HUES64 (cell line): ENCODE results near the gene GRIN1. TPM values are rescaled to one million over a fixed set of nuclear protein-coding genes. Genes with fewer than 3 reads are reported as not detected.

Source experiments
- H3K27ac ChIP-seq: 2 replicates; pipeline ENCODE4 v1.7.0; 2013; ENCODE audit warnings: low read depth, low read length, inconsistent platforms
- H3K27me3 ChIP-seq: 2 replicates; pipeline ENCODE4 v1.6.1; 2013; ENCODE audit warnings: mild to moderate bottlenecking, low read length; ENCODE audit not compliant: insufficient read depth
- H3K36me3 ChIP-seq: 2 replicates; pipeline ENCODE4 v1.6.1; 2013; ENCODE audit warnings: mild to moderate bottlenecking, low read length; ENCODE audit not compliant: insufficient read depth
- H3K4me1 ChIP-seq: 2 replicates; pipeline ENCODE4 v1.6.1; 2013; ENCODE audit warnings: mild to moderate bottlenecking, low read length, moderate library complexity; ENCODE audit not compliant: insufficient read depth
- H3K4me3 ChIP-seq: 2 replicates; pipeline ENCODE4 v1.5.1; 2013; ENCODE audit warnings: mild to moderate bottlenecking, low read length, moderate library complexity
- H3K9ac ChIP-seq: 2 replicates; pipeline ENCODE4 v1.6.1; 2013; ENCODE audit warnings: mild to moderate bottlenecking, low read depth, low read length
- H3K9me3 ChIP-seq: 2 replicates; pipeline ENCODE4 v1.6.1; 2013; ENCODE audit warnings: low read depth, low read length; ENCODE audit not compliant: insufficient read depth
- WGBS: fragments of 150-250, 120-280 bp; methylation state at CpG from one replicate; pipeline ENCODE4 v1.1.7; 2013; ENCODE audit warnings: missing lambda C conversion rate; 5-methylcytosine and 5-hydroxymethylcytosine counted together
- polyA plus RNA-seq, 2 experiments: library from polyadenylated mRNA; stranded (reverse); fragments of 50-300 nt; gene quantifications; one replicate each; pipeline ENCODE4 v1.2.3, GENCODE V29; 2013

Gene GRIN1
- polyA plus RNA-seq (2013, experiment 1 of 2) = 0.55 TPM
- 0.51 TPM for polyA plus RNA-seq (2013, experiment 2 of 2)

DNA sequence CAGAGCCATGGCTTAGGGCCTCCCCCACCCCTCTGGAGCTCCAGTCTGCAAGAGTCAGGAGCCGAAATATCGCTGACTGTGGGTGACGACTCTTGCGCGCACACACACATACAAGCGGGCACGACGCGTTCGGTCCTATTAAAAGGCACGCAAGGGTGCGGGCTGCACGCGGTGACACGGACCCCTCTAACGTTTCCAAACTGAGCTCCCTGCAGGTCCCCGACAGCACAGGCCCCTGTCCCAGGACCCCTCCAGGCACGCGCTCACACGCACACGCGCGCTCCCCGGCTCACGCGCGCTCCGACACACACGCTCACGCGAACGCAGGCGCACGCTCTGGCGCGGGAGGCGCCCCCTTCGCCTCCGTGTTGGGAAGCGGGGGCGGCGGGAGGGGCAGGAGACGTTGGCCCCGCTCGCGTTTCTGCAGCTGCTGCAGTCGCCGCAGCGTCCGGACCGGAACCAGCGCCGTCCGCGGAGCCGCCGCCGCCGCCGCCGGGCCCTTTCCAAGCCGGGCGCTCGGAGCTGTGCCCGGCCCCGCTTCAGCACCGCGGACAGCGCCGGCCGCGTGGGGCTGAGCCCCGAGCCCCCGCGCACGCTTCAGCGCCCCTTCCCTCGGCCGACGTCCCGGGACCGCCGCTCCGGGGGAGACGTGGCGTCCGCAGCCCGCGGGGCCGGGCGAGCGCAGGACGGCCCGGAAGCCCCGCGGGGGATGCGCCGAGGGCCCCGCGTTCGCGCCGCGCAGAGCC is at the start of gene GRIN1:
TSS of gene GRIN1 (plus strand) at position 433 of the 746 bp plus-strand sequence. CDS start 333 bp downstream, outside the sequence.
- 11% methylated on average over 104 of the region's 104 CpGs for WGBS
- Histone ChIP-seq H3K4me1 (no peaks in the 10 kb centered on the region), H3K36me3 (no peaks in the 10 kb centered on the region), H3K9me3 (no peaks in the 10 kb centered on the region), H3K27me3 (peaks cover 87% of the 10 kb centered on the region), H3K27ac (no peak within 1 kb of the TSS), H3K9ac (no peak within 1 kb of the TSS), H3K4me3 (peak within 1 kb of the TSS; percentile 28; the same call in 1 of the 2 replicates)

DNA sequence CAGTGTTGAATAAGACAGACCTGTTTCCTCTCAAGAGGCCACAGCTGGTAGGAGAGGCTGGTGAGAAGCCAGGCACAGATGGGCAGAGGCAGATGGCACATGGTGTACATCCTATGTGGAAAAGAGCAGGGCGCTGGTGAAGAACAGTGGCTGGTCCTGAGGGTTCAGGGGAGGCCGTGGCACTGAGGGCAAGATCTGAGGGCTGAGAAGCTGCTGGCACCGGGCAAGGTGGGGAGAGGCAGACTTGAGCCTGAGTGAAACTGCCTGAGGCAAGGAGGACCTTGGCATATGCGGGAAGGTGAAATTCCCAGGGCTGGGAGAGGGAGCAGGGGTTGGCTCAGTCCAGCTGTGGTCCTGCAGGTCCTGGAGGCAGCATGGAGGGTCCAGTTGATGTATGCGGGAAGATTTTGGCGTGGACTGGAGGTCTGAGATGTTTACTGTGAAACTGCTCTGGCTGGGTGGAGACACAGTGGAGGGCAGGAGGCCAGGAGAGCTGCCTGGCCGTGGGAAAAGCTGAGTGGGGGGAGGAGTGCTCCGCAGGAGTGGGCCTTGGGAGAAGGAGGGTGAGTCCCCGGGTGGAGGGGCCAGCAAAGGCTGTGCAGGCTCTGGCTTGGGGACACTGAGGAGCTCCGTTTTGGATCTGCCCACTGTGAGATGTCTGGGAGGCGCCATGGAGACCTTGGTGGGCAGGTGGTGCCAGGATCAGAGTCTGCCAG is 49.6 kb upstream of the GRIN1 start:
- H3K36me3 ChIP-seq = peaks cover 29% of the 10 kb centered on the region
- H3K9ac ChIP-seq = no peak overlapping the region
- peaks cover 7% of the 10 kb centered on the region for H3K4me1 ChIP-seq
- H3K27me3 ChIP-seq = peaks cover 5% of the 10 kb centered on the region
- H3K9me3 ChIP-seq = no peaks in the 10 kb centered on the region
- WGBS = 90% methylated on average over 11 of the region's 11 CpGs
- no peak overlapping the region for H3K4me3 ChIP-seq
- H3K27ac ChIP-seq = no peak overlapping the region

DNA sequence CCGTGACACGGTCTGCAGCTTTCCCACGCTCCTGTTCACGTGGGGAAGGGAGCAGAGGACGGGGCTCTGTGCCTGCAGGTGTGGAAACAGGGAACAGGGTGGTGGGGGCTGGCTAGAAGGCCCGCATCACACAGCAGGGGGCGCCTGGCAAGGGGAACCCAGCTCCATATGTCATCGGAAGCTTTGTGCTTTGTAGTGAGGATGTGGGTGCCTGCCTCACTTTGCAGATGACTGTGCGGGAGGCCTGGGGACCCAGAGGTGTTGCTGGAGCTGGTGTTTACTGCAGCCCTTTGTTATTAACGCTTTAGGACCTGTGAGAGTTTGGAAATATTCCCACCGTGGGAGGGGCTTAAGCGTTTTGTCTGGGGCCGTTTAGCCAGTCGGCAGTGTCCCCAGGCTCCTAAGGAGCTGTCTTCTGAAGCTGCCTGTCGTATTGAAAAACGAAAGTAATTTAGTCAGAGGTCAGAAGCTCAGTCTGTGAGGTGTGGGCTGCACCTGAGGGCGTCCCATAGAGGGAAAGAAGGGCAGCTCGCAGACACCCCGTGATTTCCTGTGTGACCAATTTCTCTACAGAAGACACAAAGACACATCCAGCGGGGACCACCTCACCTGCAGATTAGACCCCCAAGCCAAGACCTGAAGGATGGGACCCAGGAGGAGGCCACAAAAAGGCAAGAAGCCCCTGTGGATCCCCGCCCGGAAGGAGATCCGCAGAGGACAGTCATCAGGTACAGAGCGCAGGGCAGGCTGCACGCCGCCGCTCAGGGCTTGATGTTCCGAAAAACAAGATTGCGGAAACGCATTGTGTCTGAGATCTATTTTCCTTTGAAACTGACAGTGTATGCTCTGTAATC is 43.1 kb upstream of the GRIN1 start:
- no peak overlapping the region for H3K27ac ChIP-seq
- no peak overlapping the region for H3K4me3 ChIP-seq
- H3K36me3 ChIP-seq = peaks cover 56% of the 10 kb centered on the region

DNA sequence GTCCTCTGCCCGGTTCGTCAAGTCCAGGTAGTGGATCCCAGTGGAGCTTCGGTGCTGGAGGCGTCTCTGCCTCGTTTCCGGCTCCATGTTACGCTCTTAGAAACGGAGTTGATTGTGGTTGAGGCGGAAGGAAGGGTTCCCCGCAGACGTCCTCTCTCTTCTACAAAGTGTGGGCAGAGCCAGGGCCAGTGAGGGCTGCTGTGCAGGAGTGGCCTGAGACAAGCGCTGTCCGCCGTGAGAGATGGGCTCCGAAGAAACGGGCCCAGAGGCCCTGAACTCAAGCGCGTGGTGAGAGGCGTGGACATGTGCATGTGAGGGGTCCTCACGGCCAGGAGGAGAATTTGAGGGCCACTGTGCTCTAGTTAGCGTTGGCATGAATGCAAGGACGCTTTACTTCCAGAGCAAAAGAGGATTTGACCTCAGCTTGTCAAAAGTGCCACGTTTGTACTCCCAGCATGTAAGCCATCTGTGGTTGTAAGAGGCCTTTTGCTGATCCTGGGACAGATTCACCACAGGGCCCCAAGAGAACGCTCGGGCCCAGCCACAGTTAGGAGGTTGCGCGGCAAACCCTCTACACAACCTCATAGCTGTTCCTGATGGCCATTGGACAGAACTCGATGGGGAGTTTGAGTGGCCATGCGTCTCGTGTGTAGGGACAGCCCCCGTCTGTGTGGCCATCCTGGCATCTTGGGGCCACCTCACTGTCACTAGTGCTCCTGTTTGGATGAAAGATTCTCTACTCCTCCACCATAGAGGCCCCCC is 42.0 kb upstream of the GRIN1 start:
- Histone ChIP-seq H3K27ac (no peak overlapping the region), H3K36me3 (peaks cover 64% of the 10 kb centered on the region), H3K9ac (no peak overlapping the region), H3K9me3 (0 out of 2 replicates have a peak, but pooled peaks cover 2% of the 10 kb centered on the region), H3K4me1 (no peaks in the 10 kb centered on the region), H3K4me3 (no peak overlapping the region), H3K27me3 (no peaks in the 10 kb centered on the region)
- WGBS = 96% methylated on average over 31 of the region's 31 CpGs

More for the DNA sequence above, 43.1 kb upstream of the GRIN1 start:
- H3K9ac ChIP-seq = no peak overlapping the region
- H3K4me1 ChIP-seq = no peaks in the 10 kb centered on the region
- H3K27me3 ChIP-seq = no peaks in the 10 kb centered on the region
- H3K9me3 ChIP-seq = no peaks in the 10 kb centered on the region
- 88% methylated on average over 30 of the region's 30 CpGs for WGBS

DNA sequence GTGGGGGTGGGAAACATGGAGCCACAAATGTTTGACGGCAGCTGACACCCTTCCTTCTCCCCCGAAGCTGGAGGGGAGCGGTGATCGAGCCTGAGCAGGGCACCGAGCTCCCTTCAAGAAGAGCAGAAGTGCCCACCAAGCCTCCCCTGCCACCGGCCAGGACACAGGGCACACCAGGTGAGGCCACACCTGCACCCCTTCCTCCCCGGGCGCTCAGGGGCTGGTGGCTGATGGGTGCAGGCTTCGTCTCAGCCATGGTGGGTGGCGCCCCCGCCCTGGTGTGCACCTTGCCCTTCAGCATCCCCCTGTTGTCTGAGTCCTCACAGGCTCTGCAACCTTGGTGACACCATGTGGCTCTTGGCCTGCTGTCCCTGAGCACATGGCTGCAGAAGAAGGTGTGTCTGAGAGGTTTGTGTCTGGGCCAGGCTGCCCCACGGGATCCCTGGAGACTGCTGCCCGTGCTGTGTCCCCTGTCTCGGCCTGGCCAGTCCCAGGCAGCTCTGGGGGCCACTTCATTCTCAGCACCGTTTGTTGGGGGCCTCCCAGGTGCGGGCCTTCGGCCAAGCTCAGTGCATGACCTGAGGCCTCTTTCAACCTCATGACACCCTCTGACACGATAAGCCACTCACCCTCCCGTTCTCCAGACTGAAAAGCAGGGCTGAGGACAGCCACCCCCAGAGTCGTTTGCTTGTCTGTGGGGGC is 41.0 kb upstream of the GRIN1 start:
- Histone ChIP-seq H3K9me3 (0 out of 2 replicates have a peak, but pooled peaks cover 11% of the 10 kb centered on the region), H3K27ac (no peak overlapping the region), H3K4me3 (no peak overlapping the region), H3K9ac (no peak overlapping the region), H3K27me3 (no peaks in the 10 kb centered on the region), H3K36me3 (peaks cover 65% of the 10 kb centered on the region), H3K4me1 (no peaks in the 10 kb centered on the region)
- WGBS = 94% methylated on average over 20 of the region's 20 CpGs

DNA sequence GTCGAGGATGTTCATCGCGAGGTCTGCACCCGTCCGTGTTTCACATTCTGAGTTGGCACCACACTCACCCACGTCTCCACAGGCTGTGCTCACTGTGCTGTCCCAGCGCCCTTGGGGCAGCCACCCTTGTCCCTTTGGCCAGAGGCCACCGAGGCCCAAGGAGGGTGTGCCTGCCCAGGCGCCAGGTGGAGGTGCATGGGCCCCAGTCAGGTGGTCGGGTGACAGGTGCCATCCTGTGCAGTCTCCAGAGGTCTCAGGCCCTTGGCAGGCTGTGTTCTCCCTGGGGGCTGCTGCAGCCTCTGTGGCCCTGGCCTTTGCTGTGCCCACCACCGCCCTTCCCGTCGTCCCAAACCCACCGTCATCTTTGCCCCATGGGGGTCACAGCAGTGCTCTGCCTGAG is 39.7 kb upstream of the GRIN1 start:
- Histone ChIP-seq H3K4me1 (no peaks in the 10 kb centered on the region), H3K9me3 (0 out of 2 replicates have a peak, but pooled peaks cover 11% of the 10 kb centered on the region), H3K27ac (no peak overlapping the region), H3K9ac (no peak overlapping the region), H3K36me3 (peaks cover 76% of the 10 kb centered on the region), H3K4me3 (no peak overlapping the region), H3K27me3 (no peaks in the 10 kb centered on the region)
- 97% methylated on average over 14 of the region's 14 CpGs for WGBS

DNA sequence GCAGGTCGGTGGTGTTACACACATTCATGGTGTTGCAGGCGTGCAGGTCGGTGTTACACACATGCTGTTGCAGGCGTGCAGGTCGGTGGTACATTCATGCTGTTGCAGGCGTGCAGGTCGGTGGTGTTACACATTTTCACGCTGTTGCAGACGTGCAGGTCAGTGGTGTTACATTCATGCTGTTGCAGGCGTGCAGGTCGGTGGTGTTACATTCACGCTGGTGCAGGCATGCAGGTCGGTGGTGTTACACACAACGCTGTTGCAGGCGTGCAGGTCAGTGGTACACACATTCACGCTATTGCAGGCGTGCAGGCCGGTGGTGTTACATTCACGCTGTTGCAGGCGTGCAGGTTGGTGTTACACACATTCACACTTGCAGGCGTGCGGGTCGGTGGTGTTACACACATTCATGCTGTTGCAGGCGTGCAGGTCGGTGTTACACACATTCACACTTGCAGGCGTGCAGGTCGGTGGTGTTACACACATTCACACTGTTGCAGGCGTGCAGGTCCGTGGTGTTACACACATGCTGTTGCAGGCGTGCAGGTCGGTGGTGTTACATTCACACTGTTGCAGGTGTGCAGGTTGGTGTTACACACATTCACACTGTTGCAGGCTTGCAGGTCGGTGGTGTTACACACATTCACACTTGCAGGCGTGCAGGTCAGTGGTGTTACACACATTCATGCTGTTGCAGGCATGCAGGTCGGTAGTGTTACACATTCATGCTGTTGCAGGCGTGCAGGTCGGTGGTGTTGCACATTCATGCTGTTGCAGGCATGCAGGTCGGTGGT is 35.6 kb upstream of the GRIN1 start:
- Histone ChIP-seq H3K9ac (no peak overlapping the region), H3K4me3 (no peak overlapping the region), H3K4me1 (no peaks in the 10 kb centered on the region), H3K27ac (no peak overlapping the region), H3K27me3 (no peaks in the 10 kb centered on the region), H3K9me3 (0 out of 2 replicates have a peak, but pooled peaks cover 11% of the 10 kb centered on the region), H3K36me3 (peaks cover 86% of the 10 kb centered on the region)
- WGBS = 93% methylated on average over 37 of the region's 37 CpGs

DNA sequence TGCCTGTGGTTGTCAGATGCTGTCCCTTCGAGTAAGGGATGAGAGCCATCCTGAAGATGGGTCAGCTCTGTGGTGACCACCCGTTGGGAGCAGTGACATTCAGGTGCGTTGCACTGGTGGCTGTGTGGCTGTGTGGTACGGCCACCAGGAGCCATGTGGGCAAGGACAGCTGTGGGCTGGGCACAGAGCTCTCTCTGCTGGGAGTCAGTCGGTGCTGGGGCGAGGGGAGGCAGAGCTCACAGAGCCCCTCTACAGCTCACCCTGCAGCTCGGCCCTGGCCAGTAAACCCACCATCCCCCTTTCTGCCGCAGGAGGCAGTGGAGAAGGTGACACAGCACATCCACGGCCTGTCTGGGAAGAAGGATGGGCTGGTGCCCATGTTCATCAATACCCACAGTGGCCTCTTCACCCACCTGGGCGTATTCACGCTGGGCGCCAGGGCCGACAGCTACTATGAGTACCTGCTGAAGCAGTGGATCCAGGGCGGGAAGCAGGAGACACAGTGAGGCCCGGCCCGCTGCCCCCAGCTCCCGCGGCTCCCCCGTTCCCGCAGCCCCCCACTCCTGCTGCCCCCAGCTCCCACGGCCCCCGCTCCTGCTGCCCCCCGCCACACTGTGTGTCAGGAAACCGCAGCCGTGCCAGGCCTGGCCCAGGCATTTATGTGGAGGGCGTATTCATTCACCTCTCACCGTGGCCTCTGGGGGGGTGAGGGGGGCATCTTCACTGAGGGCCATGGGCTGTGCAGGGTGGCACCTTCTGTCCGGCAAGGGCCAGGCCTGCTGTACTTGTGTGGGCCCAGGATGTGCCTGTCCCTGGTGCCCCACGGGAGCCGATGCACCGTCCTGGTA is 32.9 kb upstream of the GRIN1 start:
- H3K9me3 ChIP-seq = 0 out of 2 replicates have a peak, but pooled peaks cover 11% of the 10 kb centered on the region
- no peak overlapping the region for H3K9ac ChIP-seq
- 94% methylated on average over 31 of the region's 31 CpGs for WGBS
- H3K27me3 ChIP-seq = no peaks in the 10 kb centered on the region
- no peak overlapping the region for H3K27ac ChIP-seq
- no peaks in the 10 kb centered on the region for H3K4me1 ChIP-seq
- H3K4me3 ChIP-seq = no peak overlapping the region
- H3K36me3 ChIP-seq = peaks cover 72% of the 10 kb centered on the region

DNA sequence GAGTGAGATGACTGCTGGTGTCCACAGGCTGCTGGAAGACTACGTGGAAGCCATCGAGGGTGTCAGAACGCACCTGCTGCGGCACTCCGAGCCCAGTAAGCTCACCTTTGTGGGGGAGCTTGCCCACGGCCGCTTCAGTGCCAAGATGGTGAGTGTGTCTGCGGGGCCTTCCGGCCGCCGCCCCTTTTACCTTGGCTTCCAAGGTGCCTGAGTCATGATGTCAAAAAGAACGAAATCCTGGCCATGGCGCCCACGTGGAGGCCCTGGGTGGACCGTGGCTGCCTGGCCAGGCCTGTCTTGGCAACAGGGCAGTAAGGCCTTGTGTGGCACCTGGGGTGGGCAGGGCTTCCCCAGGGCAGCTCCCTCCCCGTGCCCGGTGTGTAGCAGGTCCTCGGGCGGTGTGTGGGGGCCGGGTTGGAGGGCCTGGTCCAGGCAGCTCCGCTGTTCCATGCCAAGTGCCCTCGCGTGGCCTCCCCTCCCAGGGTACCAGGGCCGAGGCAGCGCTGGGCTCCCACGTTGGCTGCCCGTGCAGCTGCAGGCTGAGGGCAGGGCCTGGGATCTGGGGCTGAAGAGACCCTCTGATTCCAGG is 32.2 kb upstream of the GRIN1 start:
- Histone ChIP-seq H3K27ac (no peak overlapping the region), H3K9ac (no peak overlapping the region), H3K9me3 (0 out of 2 replicates have a peak, but pooled peaks cover 11% of the 10 kb centered on the region), H3K4me3 (no peak overlapping the region), H3K4me1 (no peaks in the 10 kb centered on the region), H3K27me3 (no peaks in the 10 kb centered on the region), H3K36me3 (peaks cover 65% of the 10 kb centered on the region)
- WGBS = 95% methylated on average over 27 of the region's 27 CpGs
